Endothelial cell (in vitro differentiated cells): ENCODE data around the gene ADORA2B. TPM values are rescaled to one million over a fixed set of nuclear protein-coding genes. Genes with fewer than 3 reads are reported as not detected.
"Not testable (repeated sequence)": the region's sequence is repeated elsewhere in the genome, so short reads cannot be mapped to it uniquely, and the experiment has no call there.

ENCODE experiments used
- DNase-seq: peaks from one replicate; pipeline ENCODE4 v3.0.0; 2021; ENCODE audit warnings: low spot score
- H3K27ac Mint-ChIP-seq: one replicate; pipeline ENCODE4 v1.8.0; 2021; ENCODE audit warnings: mixed read lengths, inconsistent platforms; ENCODE audit not compliant: unreplicated experiment
- H3K27me3 Mint-ChIP-seq: one replicate; pipeline ENCODE4 v1.8.0; 2021; ENCODE audit warnings: mild to moderate bottlenecking, moderate library complexity, mixed read lengths, inconsistent platforms; ENCODE audit not compliant: unreplicated experiment
- H3K36me3 Mint-ChIP-seq: one replicate; pipeline ENCODE4 v1.8.0; 2021; ENCODE audit warnings: mild to moderate bottlenecking, low read depth, mixed read lengths, inconsistent platforms; ENCODE audit not compliant: unreplicated experiment
- H3K4me1 Mint-ChIP-seq: one replicate; pipeline ENCODE4 v1.8.0; 2021; ENCODE audit warnings: mild to moderate bottlenecking, mixed read lengths, inconsistent platforms; ENCODE audit not compliant: unreplicated experiment
- H3K4me3 Mint-ChIP-seq: one replicate; pipeline ENCODE4 v1.8.0; 2021; ENCODE audit warnings: mild to moderate bottlenecking, mixed read lengths, inconsistent platforms; ENCODE audit not compliant: unreplicated experiment
- H3K9me3 Mint-ChIP-seq: one replicate; pipeline ENCODE4 v1.8.0; 2021; ENCODE audit warnings: mixed read lengths, inconsistent platforms; ENCODE audit not compliant: unreplicated experiment
- total RNA-seq: library from RNA; stranded (reverse); fragmentation: NEBNext Ultra II Directional; extraction: Animal tissue kit (Norgen Biotek cat#: 25700); gene quantifications from one replicate; pipeline ENCODE4 v1.2.1, GENCODE V29; 2021; ENCODE audit not compliant: unreplicated experiment
- TF ChIP-seq, protein P1 (sequence below): fragments of 200-600 bp; sonication (generic); IDR thresholded peaks from one replicate; pipeline ENCODE4 v1.5.0; 2021; ENCODE audit warnings: antibody characterized with exemption; ENCODE audit not compliant: unreplicated experiment

The ADORA2B gene
- total RNA-seq, 1 donor from 2014 or later = 5.2 TPM

DNA sequence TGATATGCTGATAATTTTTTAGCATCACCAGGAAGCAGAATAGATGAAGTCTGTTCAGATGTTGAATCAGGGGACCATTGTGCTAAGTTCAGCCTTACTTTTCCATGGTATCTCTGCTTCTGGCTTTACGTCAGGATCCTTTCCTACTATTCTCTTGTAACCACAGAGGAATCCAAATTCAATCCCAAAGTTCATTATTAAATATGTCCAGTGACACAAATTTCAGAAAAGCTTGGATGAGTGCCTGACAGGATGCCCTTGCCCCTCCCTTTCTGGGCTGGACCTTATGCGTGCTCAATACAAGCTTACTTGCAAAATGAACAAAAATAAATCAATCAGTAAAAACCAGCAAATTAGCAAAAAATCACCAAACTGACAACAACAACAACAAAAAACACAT lies 37.6 kb upstream of the ADORA2B start:
- no peaks in the 10 kb centered on the region for H3K27me3 Mint-ChIP-seq
- H3K9me3 Mint-ChIP-seq = no peaks in the 10 kb centered on the region
- H3K4me1 Mint-ChIP-seq = peaks cover 4% of the 10 kb centered on the region
- H3K36me3 Mint-ChIP-seq = peaks cover 3% of the 10 kb centered on the region
- TF ChIP-seq, protein P1, sequence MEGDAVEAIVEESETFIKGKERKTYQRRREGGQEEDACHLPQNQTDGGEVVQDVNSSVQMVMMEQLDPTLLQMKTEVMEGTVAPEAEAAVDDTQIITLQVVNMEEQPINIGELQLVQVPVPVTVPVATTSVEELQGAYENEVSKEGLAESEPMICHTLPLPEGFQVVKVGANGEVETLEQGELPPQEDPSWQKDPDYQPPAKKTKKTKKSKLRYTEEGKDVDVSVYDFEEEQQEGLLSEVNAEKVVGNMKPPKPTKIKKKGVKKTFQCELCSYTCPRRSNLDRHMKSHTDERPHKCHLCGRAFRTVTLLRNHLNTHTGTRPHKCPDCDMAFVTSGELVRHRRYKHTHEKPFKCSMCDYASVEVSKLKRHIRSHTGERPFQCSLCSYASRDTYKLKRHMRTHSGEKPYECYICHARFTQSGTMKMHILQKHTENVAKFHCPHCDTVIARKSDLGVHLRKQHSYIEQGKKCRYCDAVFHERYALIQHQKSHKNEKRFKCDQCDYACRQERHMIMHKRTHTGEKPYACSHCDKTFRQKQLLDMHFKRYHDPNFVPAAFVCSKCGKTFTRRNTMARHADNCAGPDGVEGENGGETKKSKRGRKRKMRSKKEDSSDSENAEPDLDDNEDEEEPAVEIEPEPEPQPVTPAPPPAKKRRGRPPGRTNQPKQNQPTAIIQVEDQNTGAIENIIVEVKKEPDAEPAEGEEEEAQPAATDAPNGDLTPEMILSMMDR = no peak
- no peak for DNase-seq
- H3K27ac Mint-ChIP-seq = no peak overlapping the region
- H3K4me3 Mint-ChIP-seq = no peak overlapping the region

DNA sequence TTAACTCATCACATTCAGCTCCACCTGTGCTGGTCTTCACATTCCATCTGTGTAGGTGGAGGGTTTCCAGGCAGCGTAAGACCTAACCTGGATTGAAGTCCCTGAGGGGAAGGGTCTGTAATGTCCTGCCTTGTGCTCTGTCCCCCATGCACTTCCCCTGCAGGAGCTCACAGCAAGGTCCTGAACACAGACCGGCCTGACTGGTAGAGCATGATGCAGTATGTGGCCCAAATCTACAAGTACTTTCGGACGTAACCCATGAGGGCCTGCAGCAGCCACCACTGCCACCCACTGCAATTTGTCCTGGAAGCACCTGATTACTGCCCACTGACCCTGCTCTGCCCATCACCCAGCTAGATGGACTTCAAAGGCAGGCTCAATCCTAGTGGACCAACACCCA lies 36.6 kb upstream of the ADORA2B start:
- Mint-ChIP-seq H3K4me3 (no peak overlapping the region), H3K27me3 (no peaks in the 10 kb centered on the region), H3K36me3 (peaks cover 3% of the 10 kb centered on the region), H3K27ac (no peak overlapping the region), H3K9me3 (no peaks in the 10 kb centered on the region), H3K4me1 (peaks cover 4% of the 10 kb centered on the region)
- DNase-seq = no peak
- TF ChIP-seq, protein P1 = no peak

DNA sequence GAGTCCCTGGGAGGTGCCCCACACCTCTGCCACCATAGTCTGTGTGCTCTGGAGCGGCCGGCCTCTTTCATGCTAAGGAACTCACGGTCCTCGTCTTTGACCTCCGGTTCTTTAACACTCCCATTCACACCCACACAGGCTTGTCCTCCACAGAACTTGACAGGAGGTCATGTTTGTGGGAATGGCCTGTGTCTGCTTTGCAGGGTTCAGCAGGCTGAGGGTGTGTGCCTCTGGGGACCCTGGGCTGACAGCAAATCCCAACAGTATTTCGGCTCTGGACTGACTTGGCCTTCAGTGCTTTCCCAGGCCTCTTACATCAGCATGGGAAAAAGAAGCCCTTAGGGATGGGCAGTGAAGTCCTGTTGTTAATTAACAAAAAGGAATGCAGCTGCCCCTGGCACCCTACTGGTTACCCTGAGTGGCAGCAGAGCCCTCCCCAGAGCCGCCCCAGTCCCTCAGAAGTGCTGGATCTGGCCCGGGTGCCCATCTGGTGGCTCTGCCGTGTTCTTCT lies 35.4 kb upstream of the ADORA2B start:
- no peak overlapping the region for H3K4me3 Mint-ChIP-seq
- H3K27me3 Mint-ChIP-seq = no peaks in the 10 kb centered on the region
- peaks cover 15% of the 10 kb centered on the region for H3K4me1 Mint-ChIP-seq
- H3K9me3 Mint-ChIP-seq = no peaks in the 10 kb centered on the region
- H3K36me3 Mint-ChIP-seq = peaks cover 3% of the 10 kb centered on the region
- no peak overlapping the region for H3K27ac Mint-ChIP-seq
- DNase-seq = no peak
- TF ChIP-seq, protein P1 = no peak

DNA sequence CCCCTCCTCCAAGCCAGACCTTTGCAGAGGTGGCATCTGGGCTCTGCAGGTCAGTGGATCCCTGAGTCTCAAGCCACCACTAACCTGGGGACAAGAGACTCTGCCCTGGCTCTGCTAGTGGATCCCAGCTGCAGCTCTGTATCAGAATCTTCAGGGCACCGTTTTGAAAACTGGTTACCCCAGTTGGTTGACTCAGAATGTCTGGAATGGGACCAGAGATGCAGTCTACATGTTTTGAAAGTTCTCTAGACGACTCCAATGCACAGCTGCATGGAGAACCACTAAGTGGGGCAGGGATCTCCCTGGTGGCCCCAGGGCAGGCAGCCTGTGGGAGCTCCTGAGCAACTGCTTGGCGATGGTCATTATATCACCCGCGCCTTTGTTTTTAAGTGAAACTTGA lies 34.1 kb upstream of the ADORA2B start:
- TF ChIP-seq, protein P1 = no peak
- Mint-ChIP-seq H3K9me3 (peaks cover 5% of the 10 kb centered on the region), H3K36me3 (peaks cover 8% of the 10 kb centered on the region), H3K27me3 (no peaks in the 10 kb centered on the region), H3K27ac (no peak overlapping the region), H3K4me3 (no peak overlapping the region), H3K4me1 (peaks cover 24% of the 10 kb centered on the region)
- no peak for DNase-seq

DNA sequence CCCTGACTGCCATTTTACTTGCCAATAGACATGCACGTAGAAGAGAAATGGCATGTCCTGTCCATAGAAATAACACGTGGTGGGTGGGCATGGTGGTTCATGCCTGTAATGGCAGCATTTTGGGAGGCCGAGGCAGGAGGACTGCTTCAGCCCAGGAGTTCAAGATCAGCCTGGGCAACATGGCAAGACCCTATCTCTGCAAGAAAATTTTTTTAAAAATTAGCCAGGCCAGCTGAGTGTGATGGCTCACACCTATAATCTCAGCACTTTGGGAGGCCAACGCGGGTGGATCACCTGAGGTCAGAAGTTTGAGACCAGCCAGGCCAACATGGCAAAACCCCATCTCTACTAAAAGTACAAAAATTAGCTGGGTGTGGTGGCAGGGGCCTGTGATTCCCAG lies 33.2 kb upstream of the ADORA2B start:
- H3K27ac Mint-ChIP-seq, H3K36me3 Mint-ChIP-seq, H3K4me3 Mint-ChIP-seq, H3K9me3 Mint-ChIP-seq, DNase-seq, H3K27me3 Mint-ChIP-seq: not testable (repeated sequence)
- peaks cover 29% of the 10 kb centered on the region for H3K4me1 Mint-ChIP-seq
